H9 (cell line): ENCODE measurements around the gene ZRANB3. TPM values are rescaled to one million over a fixed set of nuclear protein-coding genes. Genes with fewer than 3 reads are reported as not detected.

Experiments used
- DNase-seq: peaks from one replicate; pipeline ENCODE4 v3.0.0-alpha.2; 2017
- H2AFZ ChIP-seq: one replicate; pipeline ENCODE4 v1.6.1; 2013; ENCODE audit warnings: mild to moderate bottlenecking, low read length, control low read depth, moderate library complexity
- H2AK5ac ChIP-seq: 2 replicates; pipeline ENCODE4 v1.6.1; 2013; ENCODE audit warnings: low read length, control low read depth, mixed read lengths; ENCODE audit not compliant: insufficient read length
- H2BK120ac ChIP-seq: one replicate; pipeline ENCODE4 v1.6.1; 2013; ENCODE audit warnings: low read depth, mild to moderate bottlenecking, low read length, control low read depth, inconsistent platforms; ENCODE audit not compliant: poor library complexity, severe bottlenecking
- H2BK12ac ChIP-seq: 2 replicates; pipeline ENCODE4 v1.6.1; 2013; ENCODE audit warnings: low read length, control low read depth, mixed read lengths, low read depth; ENCODE audit not compliant: insufficient read length
- H2BK15ac ChIP-seq: 2 replicates; pipeline ENCODE4 v1.6.1; 2013; ENCODE audit warnings: low read depth, low read length, control low read depth
- H2BK20ac ChIP-seq: one replicate; pipeline ENCODE4 v1.6.1; 2013; ENCODE audit warnings: low read depth, mild to moderate bottlenecking, low read length, control low read depth, inconsistent platforms; ENCODE audit not compliant: poor library complexity, severe bottlenecking
- H2BK5ac ChIP-seq: 2 replicates; pipeline ENCODE4 v1.6.1; 2013; ENCODE audit warnings: low read length, control low read depth, mixed read lengths; ENCODE audit not compliant: insufficient read length
- H3K14ac ChIP-seq: 2 replicates; pipeline ENCODE4 v1.6.1; 2013; ENCODE audit warnings: low read length, control low read depth; ENCODE audit not compliant: insufficient read depth
- H3K18ac ChIP-seq: 2 replicates; pipeline ENCODE4 v1.6.1; 2013; ENCODE audit warnings: low read depth, mild to moderate bottlenecking, mixed read lengths, low read length, control low read depth; ENCODE audit not compliant: insufficient read length
- H3K23ac ChIP-seq: 2 replicates; pipeline ENCODE4 v1.6.1; 2013; ENCODE audit warnings: low read length, control low read depth, mixed read lengths, low read depth; ENCODE audit not compliant: insufficient read length
- H3K23me2 ChIP-seq: 2 replicates; pipeline ENCODE4 v1.6.1; 2013; ENCODE audit warnings: low read depth, mild to moderate bottlenecking, mixed read lengths, low read length, control low read depth; ENCODE audit not compliant: insufficient read length, poor library complexity, severe bottlenecking
- H3K27ac ChIP-seq: 2 replicates; pipeline ENCODE4 v1.5.1; 2013; ENCODE audit warnings: low read length, control low read depth, mixed read lengths, low read depth; ENCODE audit not compliant: insufficient read length
- H3K27me3 ChIP-seq: 2 replicates; pipeline ENCODE4 v1.6.1; 2013; ENCODE audit warnings: low read length, control low read depth, inconsistent platforms; ENCODE audit not compliant: insufficient read depth
- H3K4ac ChIP-seq: 2 replicates; pipeline ENCODE4 v1.6.1; 2013; ENCODE audit warnings: low read depth, mild to moderate bottlenecking, control low read depth, inconsistent platforms, low read length, moderate library complexity
- H3K4me1 ChIP-seq: 2 replicates; pipeline ENCODE4 v1.6.1; 2013; ENCODE audit warnings: low read length, control low read depth, inconsistent platforms; ENCODE audit not compliant: insufficient read depth
- H3K4me2 ChIP-seq: 2 replicates; pipeline ENCODE4 v1.6.1; 2013; ENCODE audit warnings: low read length, control low read depth, mixed read lengths; ENCODE audit not compliant: insufficient read length, insufficient read depth
- H3K56ac ChIP-seq: 2 replicates; pipeline ENCODE4 v1.6.1; 2013; ENCODE audit warnings: low read depth, mild to moderate bottlenecking, mixed read lengths, low read length, control low read depth; ENCODE audit not compliant: insufficient read length
- H3K79me1 ChIP-seq: 2 replicates; pipeline ENCODE4 v1.6.1; 2013; ENCODE audit warnings: low read depth, mild to moderate bottlenecking, moderate library complexity, low read length, control low read depth, inconsistent platforms; ENCODE audit not compliant: insufficient read depth, poor library complexity, severe bottlenecking
- H3K79me2 ChIP-seq: 2 replicates; pipeline ENCODE4 v1.6.1; 2013; ENCODE audit warnings: low read length, control low read depth, inconsistent platforms; ENCODE audit not compliant: insufficient read depth
- H3K9ac ChIP-seq: 2 replicates; pipeline ENCODE4 v1.6.1; 2013; ENCODE audit warnings: low read length, control low read depth, mixed read lengths; ENCODE audit not compliant: insufficient read length; ENCODE audit errors: extremely low read depth
- H3K9me3 ChIP-seq: one replicate; pipeline ENCODE4 v1.6.1; 2013; ENCODE audit warnings: low read depth, low read length, inconsistent platforms; ENCODE audit not compliant: control insufficient read depth
- H3T11ph ChIP-seq: one replicate; pipeline ENCODE4 v1.6.1; 2013; ENCODE audit warnings: mild to moderate bottlenecking, low read length, control low read depth, inconsistent platforms
- H4K20me1 ChIP-seq: one replicate; pipeline ENCODE4 v1.6.1; 2013; ENCODE audit not compliant: control insufficient read depth, insufficient read length, insufficient read depth
- H4K5ac ChIP-seq: 2 replicates; pipeline ENCODE4 v1.6.1; 2013; ENCODE audit warnings: low read depth, mild to moderate bottlenecking, mixed read lengths, low read length, control low read depth; ENCODE audit not compliant: insufficient read length
- H4K8ac ChIP-seq: replicated peaks from 2 replicates; pipeline ENCODE4 v1.6.1; 2013; ENCODE audit warnings: low read length, control low read depth, mixed read lengths, low read depth; ENCODE audit not compliant: insufficient read length
- H4K91ac ChIP-seq: 2 replicates; pipeline ENCODE4 v1.6.1; 2013; ENCODE audit warnings: low read depth, mild to moderate bottlenecking, moderate library complexity, mixed read lengths, low read length, control low read depth; ENCODE audit not compliant: insufficient read length
- H3K27ac Mint-ChIP-seq, 3 experiments: 2 replicates in 2 of 3; 3 replicates in 1 of 3; pipeline ENCODE4 v1.8.0; 2020 to 2021; ENCODE audit warnings: mixed read lengths in 3 of 3, mild to moderate bottlenecking in 1 of 3, moderate library complexity in 1 of 3
- H3K27me3 Mint-ChIP-seq: 2 replicates; pipeline ENCODE4 v1.8.0; 2021; ENCODE audit warnings: low read depth, mild to moderate bottlenecking, moderate library complexity, mixed read lengths
- H3K36me3 Mint-ChIP-seq, 3 experiments: 2 replicates in 2 of 3; 3 replicates in 1 of 3; pipeline ENCODE4 v1.8.0; 2020 to 2021; ENCODE audit warnings: low read depth in 3 of 3, mixed read lengths in 3 of 3; ENCODE audit not compliant: insufficient read depth in 1 of 3
- H3K4me1 Mint-ChIP-seq, 2 experiments: 2 replicates each; pipeline ENCODE4 v1.8.0; 2020; ENCODE audit warnings: mixed read lengths in 2 of 2
- H3K4me3 Mint-ChIP-seq, 2 experiments: 2 replicates in 1 of 2; 3 replicates in 1 of 2; pipeline ENCODE4 v1.8.0; 2020 to 2021; ENCODE audit warnings: mild to moderate bottlenecking in 2 of 2, mixed read lengths in 2 of 2, moderate library complexity in 1 of 2
- H3K9me3 Mint-ChIP-seq, 2 experiments: 2 replicates in 1 of 2; 3 replicates in 1 of 2; pipeline ENCODE4 v1.8.0; 2020; ENCODE audit warnings: mild to moderate bottlenecking in 2 of 2, mixed read lengths in 2 of 2, moderate library complexity in 1 of 2
- CTCF ChIP-seq: fragments of 200-600 bp; sonication (generic); conservative IDR thresholded peaks from 3 replicates; pipeline ENCODE4 v1.8.0; 2021; ENCODE audit warnings: antibody characterized with exemption, mild to moderate bottlenecking
- WGBS: extraction: QIAGEN DNeasy Blood & Tissue Kit; methylation state at CpG from one replicate; pipeline ENCODE4 v1.1.7; 2013; ENCODE audit warnings: missing lambda C conversion rate, low lambda C conversion rate, mixed read lengths; ENCODE audit not compliant: insufficient read length; ENCODE audit errors: extremely low coverage; 5-methylcytosine and 5-hydroxymethylcytosine counted together
- total RNA-seq: library from RNA; stranded (reverse); gene quantifications from 2 replicates; pipeline ENCODE4 v1.2.1, GENCODE V29; 2021

ZRANB3 gene
- total RNA-seq, 1 experiment from 2014 or later: 16.7 TPM

- H3K4me3 Mint-ChIP-seq: no peak overlapping the region
- no peaks in the 10 kb centered on the region for H3K4me1 Mint-ChIP-seq
- H3K36me3 Mint-ChIP-seq: peaks cover 5 to 19% (median 9%) of the 10 kb centered on the region in 3 experiments; a peak in 6 of 7 replicates
- no peak overlapping the region for H2BK20ac ChIP-seq
- no peak overlapping the region for H4K8ac ChIP-seq
- no peaks in the 10 kb centered on the region for H3K79me2 ChIP-seq
- H3K9ac ChIP-seq: no peak overlapping the region
- no peak for TF ChIP-seq CTCF
- H3K9me3 Mint-ChIP-seq: peaks cover 0 to 2% of the 10 kb centered on the region in 2 experiments; a peak in 1 of 5 replicates
- no peak overlapping the region for H2BK15ac ChIP-seq
- H3K4me2 ChIP-seq: no peak overlapping the region
- H3K27ac ChIP-seq: no peak overlapping the region
- no peaks in the 10 kb centered on the region for H3K23me2 ChIP-seq
- WGBS: no CpG with 5 or more reads among the region's 2 CpGs
- H3K27me3 Mint-ChIP-seq: no peaks in the 10 kb centered on the region
- no peak overlapping the region for H4K5ac ChIP-seq
- H2BK120ac ChIP-seq: no peak overlapping the region
- no peaks in the 10 kb centered on the region for H3K4me1 ChIP-seq
- H2BK5ac ChIP-seq: no peak overlapping the region
- no peak overlapping the region for H3K18ac ChIP-seq
- no peak overlapping the region for H3K4ac ChIP-seq
- no peak overlapping the region for H2AK5ac ChIP-seq
- no peak overlapping the region for H3K14ac ChIP-seq
- H4K91ac ChIP-seq: no peak overlapping the region
- H3K27ac Mint-ChIP-seq: no peak overlapping the region
- no peak overlapping the region for H3T11ph ChIP-seq
- H2AFZ ChIP-seq: no peak overlapping the region
- no peak for DNase-seq
- H3K23ac ChIP-seq: no peak overlapping the region
- H2BK12ac ChIP-seq: no peak overlapping the region
- H3K9me3 ChIP-seq: no peaks in the 10 kb centered on the region
- no peaks in the 10 kb centered on the region for H3K79me1 ChIP-seq
- H4K20me1 ChIP-seq: no peaks in the 10 kb centered on the region
- no peak overlapping the region for H3K56ac ChIP-seq
- no peaks in the 10 kb centered on the region for H3K27me3 ChIP-seq
These were observed 433.3 kb downstream of the ZRANB3 start for GRCh38 chr2:135097532-135098231.
